Uterus (tissue), 4 donors: ENCODE measurements around the gene PHF3. TPM values are rescaled to one million over a fixed set of nuclear protein-coding genes. Genes with fewer than 3 reads are reported as not detected.

ENCODE experiments used
- DNase-seq, 2 donors: peaks; one replicate each; pipeline ENCODE4 v3.0.0-alpha.2; 2019 to 2020
- H3K27ac ChIP-seq, 2 donors: fragments of 200-600 bp; sonication (generic); 1 replicate in 1 of 2; 2 replicates in 1 of 2; pipeline ENCODE4 v1.5.1; 2016 to 2018
- H3K27me3 ChIP-seq, 2 donors: fragments of 200-600 bp; sonication (generic); one replicate each; pipeline ENCODE4 v1.5.1; 2018 to 2019; ENCODE audit warnings: control low read depth in 1 of 2
- H3K36me3 ChIP-seq, 2 donors: fragments of 200-600 bp; sonication (generic); one replicate each; pipeline ENCODE4 v1.5.1; 2019; ENCODE audit warnings: control low read depth in 1 of 2
- H3K4me1 ChIP-seq, 2 donors: fragments of 200-600 bp; sonication (generic); one replicate each; pipeline ENCODE4 v1.5.1; 2018 to 2019; ENCODE audit warnings: control low read depth in 1 of 2
- H3K4me3 ChIP-seq, 2 donors: fragments of 200-600 bp; sonication (generic); 1 replicate in 1 of 2; 2 replicates in 1 of 2; pipeline ENCODE4 v1.5.1; 2018 to 2019; ENCODE audit warnings: mild to moderate bottlenecking in 1 of 2
- H3K9me3 ChIP-seq, 2 donors: fragments of 200-600 bp; sonication (generic); one replicate each; pipeline ENCODE4 v1.5.1; 2019; ENCODE audit warnings: control low read depth in 1 of 2
- POLR2A ChIP-seq, 2 donors: fragments of 450-650 bp; IDR thresholded peaks; one replicate each; pipeline ENCODE4 v1.6.1; 2016; ENCODE audit warnings: antibody characterized with exemption in 2 of 2, mild to moderate bottlenecking in 1 of 2, moderate library complexity in 1 of 2
- intact Hi-C: fragments of 100-400 bp; cut with DNase I; formaldehyde crosslinking; loops from one replicate; pipeline ENCODE4 v1.15.1; 2023; ENCODE audit warnings: low total_unique reads
- total RNA-seq, 4 donors: library from RNA; depleted of rRNA in 3 of 4; stranded (reverse); fragments of >200 nt in 3 of 4; gene quantifications; one replicate each; pipeline versions ENCODE4 v1.1.0 to v1.2.4, GENCODE V29; 2014 to 2023
- TF ChIP-seq, protein P1 (sequence below), 4 experiments: fragments of 200-600 bp in 2 of 4; fragments of 450-650 bp in 2 of 4; sonication (generic) in 2 of 4; IDR thresholded peaks; one replicate each; pipeline ENCODE4 v1.5.1; 2016 to 2019; ENCODE audit warnings: antibody characterized with exemption in 4 of 4, mild to moderate bottlenecking in 2 of 4, moderate library complexity in 1 of 4
- donor health status: DM: yes; HTN: yes; CAD: no.

The PHF3 gene
- total RNA-seq, 4 donors from 2014 or later, result 65.8 to 144 (median 117) TPM

DNA sequence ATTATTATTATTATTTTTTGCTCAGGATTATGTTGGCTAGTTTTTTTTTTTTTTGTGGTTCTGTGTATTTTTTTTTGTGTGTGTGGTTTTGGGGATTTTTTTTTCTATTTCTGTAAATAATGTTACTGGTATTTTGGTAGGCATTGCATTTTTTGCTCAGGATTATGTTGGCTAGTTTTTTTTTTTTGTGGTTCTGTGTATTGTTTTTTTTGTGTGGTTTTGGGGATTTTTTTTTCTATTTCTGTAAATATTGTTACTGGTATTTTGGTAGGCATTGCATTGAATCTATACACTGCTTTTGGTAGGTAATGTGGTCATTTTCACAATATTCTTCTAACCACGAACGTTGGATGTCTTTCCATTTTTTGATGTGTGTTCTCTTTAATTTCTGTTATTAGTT is 17.4 kb downstream of the PHF3 start:
- TF ChIP-seq, protein P1, sequence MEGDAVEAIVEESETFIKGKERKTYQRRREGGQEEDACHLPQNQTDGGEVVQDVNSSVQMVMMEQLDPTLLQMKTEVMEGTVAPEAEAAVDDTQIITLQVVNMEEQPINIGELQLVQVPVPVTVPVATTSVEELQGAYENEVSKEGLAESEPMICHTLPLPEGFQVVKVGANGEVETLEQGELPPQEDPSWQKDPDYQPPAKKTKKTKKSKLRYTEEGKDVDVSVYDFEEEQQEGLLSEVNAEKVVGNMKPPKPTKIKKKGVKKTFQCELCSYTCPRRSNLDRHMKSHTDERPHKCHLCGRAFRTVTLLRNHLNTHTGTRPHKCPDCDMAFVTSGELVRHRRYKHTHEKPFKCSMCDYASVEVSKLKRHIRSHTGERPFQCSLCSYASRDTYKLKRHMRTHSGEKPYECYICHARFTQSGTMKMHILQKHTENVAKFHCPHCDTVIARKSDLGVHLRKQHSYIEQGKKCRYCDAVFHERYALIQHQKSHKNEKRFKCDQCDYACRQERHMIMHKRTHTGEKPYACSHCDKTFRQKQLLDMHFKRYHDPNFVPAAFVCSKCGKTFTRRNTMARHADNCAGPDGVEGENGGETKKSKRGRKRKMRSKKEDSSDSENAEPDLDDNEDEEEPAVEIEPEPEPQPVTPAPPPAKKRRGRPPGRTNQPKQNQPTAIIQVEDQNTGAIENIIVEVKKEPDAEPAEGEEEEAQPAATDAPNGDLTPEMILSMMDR (IDR thresholded peaks at IDR 0.05), result no peak
- no peak for TF ChIP-seq POLR2A (IDR thresholded peaks at IDR 0.05)
- no peak overlapping the region for H3K27ac ChIP-seq
- intact Hi-C loops, result no loop called here
- H3K4me1 ChIP-seq, result peaks cover 0 to 24% of the 10 kb centered on the region in 2 donors
- no peaks in the 10 kb centered on the region for H3K27me3 ChIP-seq
- H3K4me3 ChIP-seq, result no peak overlapping the region
- no peak for DNase-seq
- no peaks in the 10 kb centered on the region for H3K9me3 ChIP-seq
- H3K36me3 ChIP-seq, result no peaks in the 10 kb centered on the region

DNA sequence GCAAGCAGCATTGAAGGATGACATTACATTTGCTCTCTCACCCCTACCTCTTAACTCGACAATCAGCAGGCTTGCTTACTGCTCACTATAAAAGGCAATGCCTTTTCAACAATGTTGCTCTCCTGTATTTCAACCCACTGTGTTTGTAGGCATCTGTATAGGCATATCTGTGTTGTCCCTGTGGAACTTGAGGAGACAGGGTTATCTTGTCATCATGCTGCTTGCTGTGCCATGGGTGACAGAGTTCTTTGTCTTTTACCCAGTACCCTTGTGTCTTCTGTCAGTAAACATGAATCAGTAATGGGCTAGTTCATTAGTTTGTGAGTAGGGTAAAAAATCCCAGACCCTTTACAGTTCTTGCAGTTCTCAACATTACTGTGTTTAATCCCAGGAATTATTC is 25.2 kb downstream of the PHF3 start:
- intact Hi-C loops, result no loop called here
- Histone ChIP-seq H3K27me3 (no peaks in the 10 kb centered on the region), H3K4me3 (no peak overlapping the region), H3K27ac (no peak overlapping the region), H3K9me3 (no peaks in the 10 kb centered on the region), H3K36me3 (no peaks in the 10 kb centered on the region), H3K4me1 (peaks cover 13 to 25% of the 10 kb centered on the region in 2 donors)
- no peak for DNase-seq
- TF ChIP-seq POLR2A (IDR thresholded peaks at IDR 0.05), result no peak
- TF ChIP-seq, protein P1 (IDR thresholded peaks at IDR 0.05), result no peak

DNA sequence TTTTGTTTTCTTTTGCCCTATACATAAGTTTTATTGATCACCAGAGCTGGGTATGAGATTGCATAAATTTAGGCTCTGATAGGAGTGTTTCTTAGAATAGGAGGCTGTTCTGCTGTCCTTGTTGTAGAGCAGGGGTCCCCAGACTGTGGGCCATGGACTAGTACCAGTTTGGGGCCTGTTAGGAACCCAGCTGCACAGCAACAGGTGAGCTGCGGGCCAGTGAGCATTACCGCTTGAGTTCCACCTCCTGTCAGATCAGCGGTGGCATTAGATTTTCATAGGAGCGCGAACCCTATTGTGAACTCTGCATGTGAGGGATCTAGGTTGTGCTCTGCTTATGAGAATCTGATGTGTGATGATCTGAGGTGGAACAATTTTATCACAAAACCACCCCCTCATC is 26.2 kb downstream of the PHF3 start:
- intact Hi-C loops, result no loop called here
- no peak for DNase-seq
- TF ChIP-seq, protein P1 (IDR thresholded peaks at IDR 0.05), result no peak
- TF ChIP-seq POLR2A (IDR thresholded peaks at IDR 0.05), result no peak

DNA sequence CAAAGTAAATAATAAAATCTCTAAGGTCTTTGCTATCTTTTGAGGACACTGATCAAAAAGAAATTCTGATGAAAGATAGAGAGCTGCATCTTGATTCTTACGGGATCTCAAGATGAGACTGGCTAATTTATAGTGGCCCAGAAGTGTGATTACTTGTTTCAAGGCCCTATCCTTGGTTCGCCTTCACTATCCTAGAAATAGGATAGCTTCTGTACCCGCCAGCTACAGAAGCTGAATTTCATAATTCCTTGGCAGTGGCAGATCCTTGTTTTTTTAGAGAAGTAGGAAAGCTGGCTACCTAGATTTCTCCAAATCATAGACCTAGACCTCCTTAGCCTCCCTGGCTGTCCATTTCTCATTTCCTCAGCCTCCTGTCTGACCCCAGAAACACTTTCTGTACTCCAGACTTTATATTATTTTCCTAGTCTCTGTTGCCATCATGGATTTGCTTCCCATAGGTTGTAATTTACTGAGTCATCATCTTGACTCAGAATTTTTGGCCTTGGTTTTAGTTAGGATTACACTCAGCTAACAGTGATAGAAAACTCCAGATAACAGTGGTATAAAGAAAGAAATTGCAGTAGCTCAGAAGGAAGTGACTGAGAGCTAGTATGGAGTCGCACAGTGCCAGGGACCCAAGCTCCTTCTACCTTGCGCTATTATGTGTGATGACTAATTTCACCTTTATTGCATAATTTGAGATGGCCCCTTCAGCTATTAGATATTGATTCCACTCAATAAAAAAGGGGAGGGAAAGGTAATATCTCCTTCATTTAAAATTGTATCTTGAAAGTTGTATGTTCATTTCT is 27.7 kb downstream of the PHF3 start:
- DNase-seq, result no peak
- no peak overlapping the region for H3K4me3 ChIP-seq
- no peak for TF ChIP-seq POLR2A (IDR thresholded peaks at IDR 0.05)
- TF ChIP-seq, protein P1 (IDR thresholded peaks at IDR 0.05), result no peak
- H3K27ac ChIP-seq, result no peak overlapping the region
- peaks cover 13 to 15% of the 10 kb centered on the region in 2 donors for H3K4me1 ChIP-seq
- no peaks in the 10 kb centered on the region for H3K36me3 ChIP-seq
- intact Hi-C loops, result no loop called here
- H3K27me3 ChIP-seq, result no peaks in the 10 kb centered on the region
- no peaks in the 10 kb centered on the region for H3K9me3 ChIP-seq

More for the DNA sequence above, 26.2 kb downstream of the PHF3 start:
- Histone ChIP-seq H3K4me1 (peaks cover 13 to 17% of the 10 kb centered on the region in 2 donors), H3K27me3 (no peaks in the 10 kb centered on the region), H3K27ac (no peak overlapping the region), H3K4me3 (no peak overlapping the region), H3K36me3 (no peaks in the 10 kb centered on the region), H3K9me3 (no peaks in the 10 kb centered on the region)

DNA sequence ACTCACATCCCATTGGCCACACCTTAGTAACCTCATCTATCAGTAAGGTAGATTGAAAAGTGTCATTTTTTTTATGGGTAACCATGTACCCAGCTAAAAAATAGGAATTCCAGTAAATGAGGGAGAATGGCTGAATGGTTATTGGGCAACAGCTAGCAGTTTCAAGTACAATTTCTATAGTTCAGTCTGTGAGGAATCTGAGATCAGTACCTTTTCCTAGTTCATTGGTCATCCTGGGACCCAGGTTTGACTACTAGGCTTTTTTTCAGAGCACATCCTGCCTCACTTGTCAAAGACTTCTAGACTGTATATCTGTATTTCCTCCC is 28.3 kb downstream of the PHF3 start:
- no peaks in the 10 kb centered on the region for H3K36me3 ChIP-seq
- intact Hi-C loops, result no loop called here
- no peak overlapping the region for H3K27ac ChIP-seq
- TF ChIP-seq, protein P1 (IDR thresholded peaks at IDR 0.05), result no peak
- no peak for TF ChIP-seq POLR2A (IDR thresholded peaks at IDR 0.05)
- H3K9me3 ChIP-seq, result no peaks in the 10 kb centered on the region
- H3K4me1 ChIP-seq, result peaks cover 13 to 15% of the 10 kb centered on the region in 2 donors
- H3K4me3 ChIP-seq, result no peak overlapping the region
- no peak for DNase-seq
- H3K27me3 ChIP-seq, result no peaks in the 10 kb centered on the region
